ENCODE measurements around the gene MYT1.
"Not testable (repeated sequence)": the region's sequence is repeated elsewhere in the genome, so short reads cannot be mapped to it uniquely, and the experiment has no call there.

DNA sequence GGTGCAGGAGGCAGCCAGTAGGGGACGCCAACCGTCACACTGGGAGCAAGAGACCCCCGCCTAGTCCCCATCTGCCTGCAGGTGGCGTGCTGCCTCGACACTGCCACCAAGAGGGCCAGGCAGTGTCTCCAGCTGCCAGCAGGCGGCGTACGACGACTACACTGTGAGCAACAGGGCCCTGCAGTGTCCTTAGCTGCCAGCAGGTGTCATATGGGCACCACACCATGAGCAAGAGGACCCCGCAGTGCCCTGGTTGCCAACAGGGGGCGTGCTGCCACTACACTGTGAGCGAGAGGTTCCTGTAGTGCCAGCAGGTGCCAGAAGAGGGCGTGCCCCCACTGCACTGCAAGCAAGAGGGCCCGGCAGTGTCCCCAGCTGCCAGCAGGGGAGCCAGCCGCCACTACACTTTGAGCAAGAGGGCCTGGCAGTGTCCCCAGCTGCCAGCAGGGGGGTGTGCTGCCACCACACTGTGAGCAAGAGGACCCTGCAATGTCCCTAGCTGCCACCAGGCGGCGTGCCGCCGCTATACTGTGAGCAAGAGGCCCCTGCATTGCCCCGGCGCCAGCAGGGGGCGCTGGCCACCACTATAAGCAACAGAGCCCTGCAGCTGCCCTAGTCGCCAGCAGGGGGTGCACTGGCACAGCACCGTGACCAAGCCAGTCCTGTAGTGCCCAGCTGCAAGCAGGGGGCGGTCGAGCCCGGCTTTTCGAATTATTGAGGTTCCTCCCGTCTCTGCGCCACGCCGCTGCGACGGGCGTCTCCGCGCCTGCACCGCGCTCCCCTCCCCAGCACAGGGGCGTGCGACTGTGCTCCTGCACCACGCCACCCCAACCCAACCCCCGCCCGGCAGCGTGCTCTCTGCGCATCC lies 121.6 kb downstream of the MYT1 start:
- not testable (repeated sequence) for TF ChIP-seq POLR2A, TAF1 (IDR thresholded peaks at IDR 0.05; ENCODE audit: low read depth, low read length)
